Pancreas (tissue), 10 donors: ENCODE data around the gene C1orf74. TPM values are rescaled to one million over a fixed set of nuclear protein-coding genes. Genes with fewer than 3 reads are reported as not detected.

Experiments
- ATAC-seq, 4 donors: fragments of 200-7000 bp; cut with Tn5 transposase; one replicate each; pipeline versions ENCODE4 v1.8.0 to v1.9.1; 2020; ENCODE audit warnings: mild to moderate bottlenecking in 4 of 4, moderate library complexity in 4 of 4
- DNase-seq, 6 donors: peaks; one replicate each; pipeline ENCODE4 v3.0.0-alpha.2; 2020
- FAIRE-seq: peaks from 2 replicates; lab custom pipeline; 2012; peaks lifted over from hg19 to GRCh38; lab: Jason Lieb, UNC
- H3K27ac ChIP-seq, 4 donors: fragments of 200-600 bp; sonication (generic); 1 replicate in 3 of 4; 2 replicates in 1 of 4; pipeline versions ENCODE4 v1.5.0 to v1.8.0; 2020
- H3K27me3 ChIP-seq, 4 donors: fragments of 200-600 bp; one replicate each; pipeline ENCODE4 v1.8.0; 2021
- H3K36me3 ChIP-seq, 3 donors: fragments of 200-600 bp; sonication (generic) in 1 of 3; one replicate each; pipeline versions ENCODE4 v1.5.0 to v1.8.0; 2020 to 2021
- H3K4me1 ChIP-seq, 3 donors: fragments of 200-600 bp; one replicate each; pipeline ENCODE4 v1.8.0; 2021
- H3K4me3 ChIP-seq, 4 donors: fragments of 200-600 bp; sonication (generic) in 2 of 4; one replicate each; pipeline versions ENCODE4 v1.5.0 to v1.8.0; 2020 to 2021
- H3K9me3 ChIP-seq, 4 donors: fragments of 200-600 bp; one replicate each; pipeline ENCODE4 v1.8.0; 2021
- CTCF ChIP-seq, 4 donors: fragments of 200-600 bp; sonication (generic) in 3 of 4; IDR thresholded peaks; one replicate each; pipeline versions ENCODE4 v1.5.0 to v1.8.0; 2021; ENCODE audit warnings: antibody characterized with exemption in 4 of 4
- WGBS, 2 donors: extraction: QIAGEN DNeasy Blood & Tissue Kit; methylation state at CpG; one replicate each; pipeline ENCODE4 v1.1.7; 2013; 5-methylcytosine and 5-hydroxymethylcytosine counted together
- intact Hi-C, 3 donors: fragments of 100-400 bp; cut with DNase I; formaldehyde crosslinking; loops; one replicate each; pipeline versions ENCODE4 v1.11.1 to v1.14.2; 2022
- polyA plus RNA-seq, 2 donors: library from polyadenylated mRNA; stranded (reverse); fragments of 200-250 nt; gene quantifications; one replicate each; pipeline ENCODE4 v1.2.3, GENCODE V29; 2013
- total RNA-seq, 6 donors: library from RNA; stranded (reverse); fragmentation: NEBNext Ultra II Directional in 4 of 6; extraction: Animal tissue kit (Norgen Biotek cat#: 25700) in 4 of 6; gene quantifications; one replicate each; pipeline versions ENCODE4 v1.2.1 to v1.2.4, GENCODE V29; 2021 to 2023
- donor health status: healthy with polysubstance abuse.
- donor health status: DM: no; HTN: no; CAD: no; lungs with moderate emphysema.
- donor health status: DM: no; HTN: no; CAD: no.
- donor health status: control.
- donor health status: control.
- donor health status: Bipolar disorder and iron deficiency.
- donor health status: DM: yes; HTN: yes; CAD: no.
- donor health status: DM: no; HTN: no; CAD: no.
- donor health status: DM: no; HTN: no; CAD: no.
- donor health status: DM: yes; HTN: yes; CAD: no.

C1orf74 gene
- total and polyA plus RNA-seq, 8 donors, result 0.39 to 1.2 (median 0.82) TPM

- no peaks in the 10 kb centered on the region for H3K27me3 ChIP-seq
- intact Hi-C loops, result no loop called here
- no peak for FAIRE-seq
- peaks cover 13 to 18% (median 16%) of the 10 kb centered on the region in 3 donors for H3K4me1 ChIP-seq
- no peak for ATAC-seq
- H3K4me3 ChIP-seq, result no peak overlapping the region
- H3K27ac ChIP-seq, result no peak overlapping the region
- peaks cover 0 to 73% (median 17%) of the 10 kb centered on the region in 3 donors for H3K36me3 ChIP-seq
- no peaks in the 10 kb centered on the region for H3K9me3 ChIP-seq
- 0 to 45% methylated on average over 1 of the region's 1 CpG for WGBS, 2 donors
- DNase-seq, result no peak
- TF ChIP-seq CTCF (IDR thresholded peaks at IDR 0.05), result no peak
Observed at GRCh38 chr1:209791920-209792319, 7.6 kb upstream of the C1orf74 start.

- intact Hi-C loops, result no loop called here
- H3K4me1 ChIP-seq, result peaks cover 14 to 23% (median 18%) of the 10 kb centered on the region in 3 donors
- H3K27ac ChIP-seq, result no peak overlapping the region
- peaks cover 0 to 73% (median 17%) of the 10 kb centered on the region in 3 donors for H3K36me3 ChIP-seq
- no peak for TF ChIP-seq CTCF (IDR thresholded peaks at IDR 0.05)
- DNase-seq (no peak), FAIRE-seq (no peak), ATAC-seq (no peak)
- WGBS, 2 donors, result 93 to 95% methylated on average over 10 of the region's 10 CpGs
- H3K27me3 ChIP-seq, result no peaks in the 10 kb centered on the region
- H3K9me3 ChIP-seq, result no peaks in the 10 kb centered on the region
- H3K4me3 ChIP-seq, result no peak overlapping the region
Observed at GRCh38 chr1:209790286-209791193, 6.2 kb upstream of the C1orf74 start.

DNA sequence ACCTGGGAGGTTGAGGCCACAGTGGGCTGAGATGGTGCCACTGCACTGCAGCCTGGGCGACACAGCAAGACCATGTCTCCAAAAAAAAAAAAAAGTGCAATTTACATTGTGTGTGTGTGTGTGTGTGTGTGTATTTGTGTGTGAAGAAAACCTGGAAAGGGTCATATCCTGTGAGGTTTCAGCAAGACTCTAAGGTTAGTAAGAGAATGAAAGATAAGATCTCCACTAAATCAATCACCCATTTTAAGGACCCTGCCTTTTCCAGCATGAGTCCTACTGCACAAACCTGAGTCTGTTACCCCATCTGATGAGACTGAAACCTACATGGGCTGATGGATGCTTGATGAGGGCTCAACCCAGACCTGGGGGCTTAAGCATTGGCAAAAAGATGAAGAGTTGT is 4.9 kb upstream of the C1orf74 start:
- H3K4me1 ChIP-seq, result peaks cover 14 to 25% (median 23%) of the 10 kb centered on the region in 3 donors
- H3K36me3 ChIP-seq, result peaks cover 0 to 60% (median 17%) of the 10 kb centered on the region in 3 donors
- ATAC-seq, result no peak
- TF ChIP-seq CTCF (IDR thresholded peaks at IDR 0.05), result no peak
- H3K9me3 ChIP-seq, result no peaks in the 10 kb centered on the region
- no peaks in the 10 kb centered on the region for H3K27me3 ChIP-seq
- no peak overlapping the region for H3K4me3 ChIP-seq
- H3K27ac ChIP-seq, result no peak overlapping the region
- no peak for FAIRE-seq
- intact Hi-C loops, result no loop called here
- no peak for DNase-seq
- WGBS, 2 donors, result 95 to 100% methylated on average over 1 of the region's 1 CpG

- H3K4me1 ChIP-seq, result peaks cover 14 to 28% (median 23%) of the 10 kb centered on the region in 3 donors
- no peak for TF ChIP-seq CTCF (IDR thresholded peaks at IDR 0.05)
- H3K27me3 ChIP-seq, result no peaks in the 10 kb centered on the region
- peak overlapping the region; percentile 41 to 82 (median 62) for H3K27ac ChIP-seq
- no peaks in the 10 kb centered on the region for H3K9me3 ChIP-seq
- intact Hi-C loops, result no loop called here
- H3K4me3 ChIP-seq, result no peak overlapping the region
- 10 to 17% methylated on average over 2 of the region's 2 CpGs for WGBS, 2 donors
- ATAC-seq (peak; percentile 60 to 79 (median 74)), FAIRE-seq (peak; percentile 79), DNase-seq (peak in 4 of 6 donors; percentile 52 to 80 (median 75))
- peaks cover 0 to 49% (median 17%) of the 10 kb centered on the region in 3 donors for H3K36me3 ChIP-seq
Observed at GRCh38 chr1:209787551-209787950, 3.2 kb upstream of the C1orf74 start.
